ENCODE results near the gene TECR. TPM values are rescaled to one million over a fixed set of nuclear protein-coding genes. Genes with fewer than 3 reads are reported as not detected.
"Not testable (repeated sequence)": the region's sequence is repeated elsewhere in the genome, so short reads cannot be mapped to it uniquely, and the experiment has no call there.

Gene TECR
- total RNA-seq, 1 experiment from 2014 or later: 232 TPM

GRCh38 chr19:14551134-14552005 is 22.0 kb downstream of the TECR start:
- H3K9ac ChIP-seq (ENCODE audit: low read length); H4K20me1 ChIP-seq (ENCODE audit: insufficient read depth); DNase-seq (ENCODE audit: low read depth, low spot score); H3K9me2 ChIP-seq (ENCODE audit: insufficient read depth); BruUV-seq (replicated peaks); H3K9me3 ChIP-seq (ENCODE audit: control insufficient read depth in 1 of 2, insufficient read depth in 1 of 2, low read depth in 1 of 2, low read length in 2 of 2); H3K4me3 ChIP-seq (replicated peaks in 1 of 2; ENCODE audit: low read depth in 1 of 2, low read length in 2 of 2); H3K36me3 ChIP-seq (ENCODE audit: control insufficient read depth in 1 of 2, insufficient read depth in 2 of 2, low read length in 2 of 2); H3K27me3 ChIP-seq (ENCODE audit: insufficient read depth, low read length); intact Hi-C loops (cut with micrococcal nuclease); H2AFZ ChIP-seq (ENCODE audit: low read depth, low read length, poor library complexity, severe bottlenecking); RAD21 ChIA-PET (ENCODE audit: low non-redundant PET in 1 of 2, low total read pairs in 2 of 2, uncharacterized antibody in 2 of 2, unreplicated experiment in 2 of 2): not testable (repeated sequence)
- Histone ChIP-seq H3K4me1 (ENCODE audit: control insufficient read depth in 1 of 2, insufficient read depth in 2 of 2, low read length in 2 of 2) (peaks cover 52 to 70% of the 10 kb centered on the region in 2 experiments), H3K4me2 (ENCODE audit: low read length) (peak overlapping the region; percentile 77), H3K27ac (ENCODE audit: low read depth, low read length) (peak overlapping the region; percentile 78; the same call in 1 of the 2 replicates), H3K79me2 (ENCODE audit: insufficient read depth, low read length) (peaks cover 92% of the 10 kb centered on the region)
- ChIA-PET POLR2A (interaction anchor here (1.0 to 3.0 kb wide), 3 partner anchors 32 to 40 kb away, joined by 3 to 22 read pairs (median 6); partner anchors contain the start of gene DNAJB1), CTCF (interaction anchor here (1.0 to 1.4 kb wide), 4 partner anchors 15 to 41 kb away, joined by 3 to 5 read pairs (median 4); partner anchors contain the start of gene DNAJB1)
- peak; percentile 71 for ATAC-seq
- TF ChIP-seq CTCF (IDR thresholded peaks at IDR 0.05 in 2 of 3, conservative IDR thresholded peaks at IDR 0.05 in 1 of 3; ENCODE audit: borderline replicate concordance in 1 of 3, insufficient read depth in 1 of 3, low read depth in 2 of 3, low read length in 2 of 3) (peak; percentile 34 to 51 (median 41); a peak in 5 of 6 replicates), RAD21 (IDR thresholded peaks at IDR 0.05; ENCODE audit: low read depth) (peak; percentile 57)

- RAD21 ChIA-PET (ENCODE audit: low non-redundant PET in 1 of 2, low total read pairs in 2 of 2, uncharacterized antibody in 2 of 2, unreplicated experiment in 2 of 2); DNase-seq (ENCODE audit: low read depth, low spot score); BruUV-seq (replicated peaks); H3K4me3 ChIP-seq (replicated peaks in 1 of 2; ENCODE audit: low read depth in 1 of 2, low read length in 2 of 2); H3K9me2 ChIP-seq (ENCODE audit: insufficient read depth); H4K20me1 ChIP-seq (ENCODE audit: insufficient read depth); H2AFZ ChIP-seq (ENCODE audit: low read depth, low read length, poor library complexity, severe bottlenecking); intact Hi-C loops (cut with micrococcal nuclease); H3K27ac ChIP-seq (ENCODE audit: low read depth, low read length); H3K27me3 ChIP-seq (ENCODE audit: insufficient read depth, low read length); H3K36me3 ChIP-seq (ENCODE audit: control insufficient read depth in 1 of 2, insufficient read depth in 2 of 2, low read length in 2 of 2); H3K9me3 ChIP-seq (ENCODE audit: control insufficient read depth in 1 of 2, insufficient read depth in 1 of 2, low read depth in 1 of 2, low read length in 2 of 2); H3K9ac ChIP-seq (ENCODE audit: low read length); ATAC-seq; H3K4me2 ChIP-seq (ENCODE audit: low read length): not testable (repeated sequence)
- ChIA-PET CTCF (interaction anchor here (0.6 to 1.0 kb wide), 2 partner anchors 16 to 21 kb away, joined by 3 to 5 read pairs; no protein-coding TSS in a partner anchor), POLR2A (interaction anchor here (3.0 kb wide), 1 partner anchor 34 kb away, joined by 22 read pairs; the partner anchor contains the start of gene DNAJB1)
- Histone ChIP-seq H3K4me1 (ENCODE audit: control insufficient read depth in 1 of 2, insufficient read depth in 2 of 2, low read length in 2 of 2) (peaks cover 57 to 75% of the 10 kb centered on the region in 2 experiments), H3K79me2 (ENCODE audit: insufficient read depth, low read length) (peaks cover 91% of the 10 kb centered on the region)
Observed at GRCh38 chr19:14552006-14552360, 22.6 kb downstream of the TECR start.
